Measurements from ENCODE around the gene TIMM17A.
A peak's percentile ranks its signal among the peaks of the same experiment; 100 is the strongest.

DNA sequence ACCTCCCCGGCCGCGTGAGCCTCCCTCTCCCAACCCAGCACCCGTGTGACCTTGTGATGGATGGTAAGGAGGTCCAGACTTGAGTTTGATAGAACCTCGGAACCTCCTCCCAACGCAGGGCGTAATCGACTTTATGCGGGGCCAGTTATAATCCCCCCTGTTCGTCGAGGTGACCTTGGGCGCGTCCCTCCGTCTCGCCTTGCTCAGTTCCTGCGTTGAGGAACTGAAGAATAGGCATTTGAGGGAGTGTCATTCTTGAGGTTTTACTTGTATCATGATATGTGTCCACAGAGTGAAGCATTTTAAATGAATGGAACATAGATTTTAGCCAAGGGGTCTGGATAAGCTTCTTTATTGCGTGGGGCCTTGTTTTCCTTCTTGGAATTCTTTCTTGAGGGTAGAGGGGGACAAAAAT lies 433 bp downstream of the TIMM17A start:
- no peak for TF ChIP-seq POLR2A (IDR thresholded peaks at IDR 0.05; ENCODE audit: low read depth, low read length)
- peak; percentile 19; the same call in 1 of the 2 replicates for TF ChIP-seq SPI1 (IDR thresholded peaks at IDR 0.05; ENCODE audit: low read depth, low read length)

Data from GM12891 (cell line).